DND-41 (cell line): ENCODE results near the gene PET100.

Experiments
- ATAC-seq: fragments of 200-7000 bp; cut with Tn5 transposase; 3 replicates; pipeline ENCODE4 v1.9.1; 2021; ENCODE audit warnings: low read depth; ENCODE audit not compliant: insufficient read depth
- DNase-seq: peaks from one replicate; pipeline ENCODE4 v3.0.0-alpha.2; 2020
- H2AFZ ChIP-seq: 2 replicates; pipeline ENCODE4 v1.6.0; 2012; ENCODE audit warnings: low read depth, low read length
- H3K27ac ChIP-seq: 2 replicates; pipeline ENCODE4 v1.5.1; 2012; ENCODE audit warnings: low read length, inconsistent platforms
- H3K27me3 ChIP-seq: fragments of 200-600 bp; sonication (generic); 2 replicates; pipeline ENCODE4 v1.6.0; 2012; ENCODE audit warnings: low read length, mild to moderate bottlenecking, inconsistent platforms; ENCODE audit not compliant: insufficient read depth, poor library complexity
- H3K36me3 ChIP-seq: 2 replicates; pipeline ENCODE4 v1.5.1; 2012; ENCODE audit warnings: low read length, inconsistent platforms; ENCODE audit not compliant: insufficient read depth
- H3K4me1 ChIP-seq: 2 replicates; pipeline ENCODE4 v1.5.1; 2012; ENCODE audit warnings: mild to moderate bottlenecking, low read length; ENCODE audit not compliant: insufficient read depth
- H3K4me2 ChIP-seq: 2 replicates; pipeline ENCODE4 v1.6.0; 2012; ENCODE audit warnings: mild to moderate bottlenecking, moderate library complexity, low read length, inconsistent platforms; ENCODE audit not compliant: insufficient read depth
- H3K4me3 ChIP-seq, 2 experiments: fragments of 200-600 bp in 1 of 2; shearing (Covaris generic) in 1 of 2; 2 replicates each; pipeline ENCODE4 v1.5.1; 2012 to 2016; ENCODE audit warnings: inconsistent platforms in 2 of 2, low read length in 2 of 2, mild to moderate bottlenecking in 2 of 2, low read depth in 1 of 2, moderate library complexity in 1 of 2
- H3K79me2 ChIP-seq: 2 replicates; pipeline ENCODE4 v1.6.0; 2012; ENCODE audit warnings: low read length, inconsistent platforms; ENCODE audit not compliant: insufficient read depth
- H3K9ac ChIP-seq: 2 replicates; pipeline ENCODE4 v1.6.0; 2012; ENCODE audit warnings: low read depth, mild to moderate bottlenecking, inconsistent platforms, low read length, moderate library complexity
- H3K9me3 ChIP-seq: 2 replicates; pipeline ENCODE4 v1.5.1; 2012; ENCODE audit warnings: low read length, moderate library complexity, mild to moderate bottlenecking, inconsistent platforms; ENCODE audit not compliant: insufficient read depth, severe bottlenecking
- H4K20me1 ChIP-seq: 2 replicates; pipeline ENCODE4 v1.6.0; 2012; ENCODE audit warnings: low read length; ENCODE audit not compliant: insufficient read depth
- CTCF ChIP-seq: IDR thresholded peaks from 2 replicates; pipeline ENCODE4 v1.5.1; 2012; ENCODE audit warnings: borderline replicate concordance, low read length, moderate library complexity, mild to moderate bottlenecking; ENCODE audit not compliant: poor library complexity, severe bottlenecking; ENCODE audit errors: extremely low read depth
- EZH2 ChIP-seq: IDR thresholded peaks from 3 replicates; pipeline ENCODE4 v1.6.1; 2012; ENCODE audit warnings: borderline replicate concordance, low read depth, mild to moderate bottlenecking, moderate library complexity, low read length, inconsistent platforms; ENCODE audit not compliant: severe bottlenecking

Gene PET100

GRCh38 chr19:7618348-7618747 is 11.2 kb upstream of the PET100 start:
- peaks cover 42% of the 10 kb centered on the region for H3K36me3 ChIP-seq
- H3K9ac ChIP-seq, result no peak overlapping the region
- H3K9me3 ChIP-seq, result no peaks in the 10 kb centered on the region
- H2AFZ ChIP-seq, result no peak overlapping the region
- TF ChIP-seq CTCF, result no peak
- no peak for TF ChIP-seq EZH2
- no peaks in the 10 kb centered on the region for H3K27me3 ChIP-seq
- H3K27ac ChIP-seq, result no peak overlapping the region
- peaks cover 13% of the 10 kb centered on the region for H4K20me1 ChIP-seq
- H3K4me2 ChIP-seq, result no peak overlapping the region
- H3K79me2 ChIP-seq, result no peaks in the 10 kb centered on the region
- H3K4me3 ChIP-seq, result no peak overlapping the region
- ATAC-seq, result no peak; the same call in 2 of the 3 replicates
- no peaks in the 10 kb centered on the region for H3K4me1 ChIP-seq
- DNase-seq, result no peak

- Histone ChIP-seq H2AFZ (no peak overlapping the region), H3K36me3 (peaks cover 47% of the 10 kb centered on the region), H3K4me2 (no peak overlapping the region)
Observed at GRCh38 chr19:7618771-7619510, 10.7 kb upstream of the PET100 start.

GRCh38 chr19:7619671-7620441 is 9.7 kb upstream of the PET100 start:
- H3K79me2 ChIP-seq, result no peaks in the 10 kb centered on the region
- H3K4me3 ChIP-seq, result no peak overlapping the region
- no peak overlapping the region for H3K27ac ChIP-seq
- no peak overlapping the region for H3K9ac ChIP-seq
- H3K36me3 ChIP-seq, result peaks cover 55% of the 10 kb centered on the region
- no peak for DNase-seq
- H4K20me1 ChIP-seq, result peaks cover 20% of the 10 kb centered on the region
- ATAC-seq, result no peak
- TF ChIP-seq EZH2, result no peak
- no peak for TF ChIP-seq CTCF
- no peaks in the 10 kb centered on the region for H3K27me3 ChIP-seq
- H2AFZ ChIP-seq, result no peak overlapping the region
- H3K9me3 ChIP-seq, result no peaks in the 10 kb centered on the region
- no peak overlapping the region for H3K4me2 ChIP-seq
- no peaks in the 10 kb centered on the region for H3K4me1 ChIP-seq

More at GRCh38 chr19:7618771-7619510, 10.7 kb upstream of the PET100 start:
- ATAC-seq, result no peak
- H3K9me3 ChIP-seq, result no peaks in the 10 kb centered on the region
- no peak overlapping the region for H3K4me3 ChIP-seq
- H3K79me2 ChIP-seq, result no peaks in the 10 kb centered on the region
- TF ChIP-seq EZH2, result no peak
- no peak for TF ChIP-seq CTCF
- no peak overlapping the region for H3K27ac ChIP-seq
- H4K20me1 ChIP-seq, result peaks cover 16% of the 10 kb centered on the region
- no peak overlapping the region for H3K9ac ChIP-seq
- no peaks in the 10 kb centered on the region for H3K4me1 ChIP-seq
- no peaks in the 10 kb centered on the region for H3K27me3 ChIP-seq
- DNase-seq, result no peak
